Lower lobe of right lung (tissue), 2 donors: ENCODE measurements around the gene ARID1B. TPM values are rescaled to one million over a fixed set of nuclear protein-coding genes. Genes with fewer than 3 reads are reported as not detected.

Source experiments
- ATAC-seq, 2 donors: fragments of 200-7000 bp; cut with Tn5 transposase; one replicate each; pipeline ENCODE4 v1.9.1; 2020 to 2022; ENCODE audit warnings: mild to moderate bottlenecking in 2 of 2, moderate library complexity in 2 of 2
- DNase-seq: peaks from one replicate; pipeline ENCODE4 v3.0.0-alpha.2; 2020
- H3K27ac ChIP-seq: fragments of 200-600 bp; one replicate; pipeline ENCODE4 v1.8.0; 2022
- H3K27me3 ChIP-seq: fragments of 200-600 bp; one replicate; pipeline ENCODE4 v1.8.0; 2022; ENCODE audit warnings: low read depth
- H3K36me3 ChIP-seq: fragments of 200-600 bp; one replicate; pipeline ENCODE4 v1.8.0; 2022; ENCODE audit warnings: mild to moderate bottlenecking
- H3K4me1 ChIP-seq: fragments of 200-600 bp; one replicate; pipeline ENCODE4 v1.8.0; 2022
- H3K4me3 ChIP-seq: fragments of 200-600 bp; one replicate; pipeline ENCODE4 v1.8.0; 2022; ENCODE audit warnings: mild to moderate bottlenecking
- H3K9me3 ChIP-seq: fragments of 200-600 bp; one replicate; pipeline ENCODE4 v1.8.0; 2022
- intact Hi-C: fragments of 100-400 bp; cut with DNase I; formaldehyde crosslinking; loops from one replicate; pipeline ENCODE4 v1.11.0; 2022
- total RNA-seq: library from RNA; stranded (reverse); fragmentation: NEBNext Ultra II Directional; extraction: Animal tissue kit (Norgen Biotek cat#: 25700); gene quantifications from one replicate; pipeline ENCODE4 v1.2.1, GENCODE V29; 2021
- TF ChIP-seq, protein P1 (sequence below): fragments of 200-600 bp; IDR thresholded peaks from one replicate; pipeline ENCODE4 v1.8.0; 2022; ENCODE audit warnings: antibody characterized with exemption, mild to moderate bottlenecking
- donor health status: DM: no; HTN: yes; CAD: no; lungs with severe emphysema.

Gene ARID1B
- total RNA-seq, 1 donor from 2014 or later, result 95.5 TPM

GRCh38 chr6:157049133-157049532 lies 272.0 kb downstream of the ARID1B start:
- H3K4me3 ChIP-seq, result no peak overlapping the region
- H3K36me3 ChIP-seq, result no peaks in the 10 kb centered on the region
- ATAC-seq, result peak; percentile 94 to 96
- no peaks in the 10 kb centered on the region for H3K27me3 ChIP-seq
- H3K4me1 ChIP-seq, result peaks cover 9% of the 10 kb centered on the region
- no peaks in the 10 kb centered on the region for H3K9me3 ChIP-seq
- peak; percentile 50 for DNase-seq
- TF ChIP-seq, protein P1, sequence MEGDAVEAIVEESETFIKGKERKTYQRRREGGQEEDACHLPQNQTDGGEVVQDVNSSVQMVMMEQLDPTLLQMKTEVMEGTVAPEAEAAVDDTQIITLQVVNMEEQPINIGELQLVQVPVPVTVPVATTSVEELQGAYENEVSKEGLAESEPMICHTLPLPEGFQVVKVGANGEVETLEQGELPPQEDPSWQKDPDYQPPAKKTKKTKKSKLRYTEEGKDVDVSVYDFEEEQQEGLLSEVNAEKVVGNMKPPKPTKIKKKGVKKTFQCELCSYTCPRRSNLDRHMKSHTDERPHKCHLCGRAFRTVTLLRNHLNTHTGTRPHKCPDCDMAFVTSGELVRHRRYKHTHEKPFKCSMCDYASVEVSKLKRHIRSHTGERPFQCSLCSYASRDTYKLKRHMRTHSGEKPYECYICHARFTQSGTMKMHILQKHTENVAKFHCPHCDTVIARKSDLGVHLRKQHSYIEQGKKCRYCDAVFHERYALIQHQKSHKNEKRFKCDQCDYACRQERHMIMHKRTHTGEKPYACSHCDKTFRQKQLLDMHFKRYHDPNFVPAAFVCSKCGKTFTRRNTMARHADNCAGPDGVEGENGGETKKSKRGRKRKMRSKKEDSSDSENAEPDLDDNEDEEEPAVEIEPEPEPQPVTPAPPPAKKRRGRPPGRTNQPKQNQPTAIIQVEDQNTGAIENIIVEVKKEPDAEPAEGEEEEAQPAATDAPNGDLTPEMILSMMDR, result no peak
- H3K27ac ChIP-seq, result no peak overlapping the region
- intact Hi-C loops, result no loop called here

DNA sequence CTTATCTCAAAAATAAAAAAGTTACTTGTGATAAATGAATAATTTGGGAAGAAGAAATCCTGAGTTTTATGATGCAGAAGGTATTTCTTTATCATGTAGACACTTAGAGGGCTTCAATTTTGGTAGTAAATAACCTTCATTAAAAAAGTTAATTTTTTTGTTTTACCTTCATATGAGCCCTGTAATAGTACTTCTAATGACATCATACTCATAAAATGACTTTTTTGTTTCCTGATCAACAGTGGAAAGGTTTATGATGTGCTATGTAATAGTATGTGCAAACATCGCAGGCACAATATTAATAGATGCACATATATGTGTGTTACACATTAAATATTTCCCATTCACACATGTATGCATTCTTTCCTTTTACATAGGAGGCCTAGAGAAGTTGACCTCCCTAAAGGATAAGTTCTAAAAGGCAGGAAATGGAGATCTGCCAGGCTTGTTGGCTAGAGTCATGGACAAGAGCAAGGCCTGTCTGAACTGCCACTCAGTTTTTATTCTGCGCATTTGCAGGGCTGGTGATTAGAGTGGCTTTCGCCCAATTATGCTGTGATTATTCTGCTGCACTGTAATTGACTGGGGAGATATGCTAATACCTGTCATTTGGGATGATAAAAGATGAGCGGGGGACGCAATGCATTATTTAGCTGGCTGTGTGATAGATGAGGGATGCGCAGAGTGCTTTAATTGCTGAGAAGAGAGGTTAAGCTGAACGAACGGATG lies 273.5 kb downstream of the ARID1B start:
- Histone ChIP-seq H3K27me3 (no peaks in the 10 kb centered on the region), H3K4me3 (no peak overlapping the region), H3K36me3 (no peaks in the 10 kb centered on the region), H3K4me1 (peaks cover 9% of the 10 kb centered on the region), H3K9me3 (no peaks in the 10 kb centered on the region), H3K27ac (no peak overlapping the region)
- DNase-seq, result no peak
- TF ChIP-seq, protein P1, result no peak
- no peak for ATAC-seq
- intact Hi-C loops, result no loop called here

DNA sequence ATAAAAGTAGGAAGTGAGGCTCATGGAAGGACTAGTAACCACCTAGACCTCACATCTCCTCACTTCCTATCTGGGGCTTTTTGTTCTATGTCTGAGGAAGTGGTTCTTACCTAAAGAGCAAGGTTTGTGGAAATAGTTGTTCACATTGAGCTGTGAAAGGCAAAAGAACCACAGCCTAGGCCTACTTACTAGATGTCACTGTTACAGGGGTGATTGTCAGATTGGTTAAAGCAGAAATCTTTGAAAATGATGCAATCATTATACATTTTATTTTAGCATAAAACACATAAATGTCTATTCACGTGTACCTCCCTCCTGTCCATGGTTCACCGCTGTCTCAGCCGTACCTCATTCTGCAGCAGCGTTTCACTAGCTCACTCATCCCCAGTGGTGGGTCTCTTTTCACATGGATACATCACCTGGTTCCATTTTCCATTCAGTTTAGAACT lies 277.4 kb downstream of the ARID1B start:
- H3K4me1 ChIP-seq, result peaks cover 3% of the 10 kb centered on the region
- no peak for DNase-seq
- no peak overlapping the region for H3K4me3 ChIP-seq
- no peaks in the 10 kb centered on the region for H3K36me3 ChIP-seq
- H3K27me3 ChIP-seq, result no peaks in the 10 kb centered on the region
- TF ChIP-seq, protein P1, result no peak
- H3K27ac ChIP-seq, result no peak overlapping the region
- ATAC-seq, result peak; percentile 52 to 72
- H3K9me3 ChIP-seq, result no peaks in the 10 kb centered on the region
- intact Hi-C loops, result no loop called here

- Histone ChIP-seq H3K4me3 (no peak overlapping the region), H3K27ac (no peak overlapping the region), H3K4me1 (peaks cover 15% of the 10 kb centered on the region), H3K27me3 (no peaks in the 10 kb centered on the region), H3K9me3 (no peaks in the 10 kb centered on the region), H3K36me3 (no peaks in the 10 kb centered on the region)
- ATAC-seq, result no peak
- TF ChIP-seq, protein P1, result no peak
- intact Hi-C loops, result no loop called here
- DNase-seq, result no peak
These were observed 278.7 kb downstream of the ARID1B start for GRCh38 chr6:157055863-157056262.

DNA sequence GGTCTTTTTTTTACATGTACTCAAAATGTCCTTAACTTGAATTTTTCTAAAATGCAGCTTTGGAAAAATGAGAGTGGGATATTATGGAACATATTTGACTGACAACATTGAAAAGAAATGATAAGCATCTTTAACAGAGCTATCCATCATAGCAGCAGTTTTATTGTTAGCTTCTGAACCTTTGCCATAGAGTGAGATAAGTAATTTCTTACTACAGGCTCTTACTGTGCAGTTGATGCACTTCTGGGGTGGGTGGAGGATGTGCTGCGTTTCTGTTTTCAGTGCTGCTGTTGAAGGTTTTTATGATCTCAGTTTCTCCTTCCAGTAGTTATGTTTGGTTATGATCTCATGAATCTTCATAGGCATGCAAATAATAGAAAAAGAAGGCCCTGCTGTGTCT lies 279.1 kb downstream of the ARID1B start:
- TF ChIP-seq, protein P1, result no peak
- ATAC-seq, result no peak
- DNase-seq, result no peak
- H3K27ac ChIP-seq, result no peak overlapping the region
- peaks cover 15% of the 10 kb centered on the region for H3K4me1 ChIP-seq
- intact Hi-C loops, result no loop called here
- no peaks in the 10 kb centered on the region for H3K27me3 ChIP-seq
- H3K36me3 ChIP-seq, result no peaks in the 10 kb centered on the region
- no peaks in the 10 kb centered on the region for H3K9me3 ChIP-seq
- H3K4me3 ChIP-seq, result no peak overlapping the region
